HEK293 (cell line): ENCODE measurements around the gene PGPEP1.

Source experiments
- SETDB1 ChIP-seq: IDR thresholded peaks from one replicate; pipeline ENCODE4 v1.6.1; 2017; ENCODE audit warnings: mild to moderate bottlenecking, low read length, moderate library complexity, mixed read lengths; ENCODE audit not compliant: insufficient read length
- ZBTB1 ChIP-seq: fragments of 450-650 bp; formaldehyde crosslinking; IDR thresholded peaks from 2 replicates; pipeline ENCODE4 v1.5.1; 2016; ENCODE audit warnings: missing biosample characterization, missing genetic modification characterization
- ZEB2 ChIP-seq: fragments of 450-650 bp; formaldehyde crosslinking; IDR thresholded peaks from 2 replicates; pipeline ENCODE4 v1.5.1; 2016; ENCODE audit warnings: missing biosample characterization, missing genetic modification characterization
- ZNF112 ChIP-seq: fragments of 450-650 bp; formaldehyde crosslinking; IDR thresholded peaks from 2 replicates; pipeline ENCODE4 v1.5.0; 2017; ENCODE audit warnings: missing biosample characterization, missing genetic modification characterization
- ZNF169 ChIP-seq: fragments of 450-650 bp; formaldehyde crosslinking; IDR thresholded peaks from 2 replicates; pipeline ENCODE4 v1.5.1; 2016; ENCODE audit warnings: missing biosample characterization, missing genetic modification characterization
- ZNF23 ChIP-seq: fragments of 450-650 bp; formaldehyde crosslinking; IDR thresholded peaks from 2 replicates; pipeline ENCODE4 v1.5.1; 2016; ENCODE audit warnings: missing biosample characterization, missing genetic modification characterization, borderline replicate concordance
- ZNF658 ChIP-seq: fragments of 450-650 bp; formaldehyde crosslinking; IDR thresholded peaks from 2 replicates; pipeline ENCODE4; 2016; ENCODE audit warnings: missing biosample characterization, missing genetic modification characterization
- TF ChIP-seq, protein P1 (sequence below): fragments of 450-650 bp; formaldehyde crosslinking; IDR thresholded peaks from 2 replicates; pipeline ENCODE4 v1.5.0; 2017; ENCODE audit warnings: missing biosample characterization, missing genetic modification characterization, borderline replicate concordance
- TF ChIP-seq, protein P2 (sequence below): fragments of 450-650 bp; formaldehyde crosslinking; IDR thresholded peaks from 2 replicates; pipeline ENCODE4 v1.5.1; 2016; ENCODE audit warnings: missing biosample characterization, missing genetic modification characterization
- TF ChIP-seq, protein P3 (sequence below): IDR thresholded peaks from 2 replicates; pipeline ENCODE4 v1.6.1; 2011; ENCODE audit warnings: mild to moderate bottlenecking, low read depth, low read length, borderline replicate concordance

DNA sequence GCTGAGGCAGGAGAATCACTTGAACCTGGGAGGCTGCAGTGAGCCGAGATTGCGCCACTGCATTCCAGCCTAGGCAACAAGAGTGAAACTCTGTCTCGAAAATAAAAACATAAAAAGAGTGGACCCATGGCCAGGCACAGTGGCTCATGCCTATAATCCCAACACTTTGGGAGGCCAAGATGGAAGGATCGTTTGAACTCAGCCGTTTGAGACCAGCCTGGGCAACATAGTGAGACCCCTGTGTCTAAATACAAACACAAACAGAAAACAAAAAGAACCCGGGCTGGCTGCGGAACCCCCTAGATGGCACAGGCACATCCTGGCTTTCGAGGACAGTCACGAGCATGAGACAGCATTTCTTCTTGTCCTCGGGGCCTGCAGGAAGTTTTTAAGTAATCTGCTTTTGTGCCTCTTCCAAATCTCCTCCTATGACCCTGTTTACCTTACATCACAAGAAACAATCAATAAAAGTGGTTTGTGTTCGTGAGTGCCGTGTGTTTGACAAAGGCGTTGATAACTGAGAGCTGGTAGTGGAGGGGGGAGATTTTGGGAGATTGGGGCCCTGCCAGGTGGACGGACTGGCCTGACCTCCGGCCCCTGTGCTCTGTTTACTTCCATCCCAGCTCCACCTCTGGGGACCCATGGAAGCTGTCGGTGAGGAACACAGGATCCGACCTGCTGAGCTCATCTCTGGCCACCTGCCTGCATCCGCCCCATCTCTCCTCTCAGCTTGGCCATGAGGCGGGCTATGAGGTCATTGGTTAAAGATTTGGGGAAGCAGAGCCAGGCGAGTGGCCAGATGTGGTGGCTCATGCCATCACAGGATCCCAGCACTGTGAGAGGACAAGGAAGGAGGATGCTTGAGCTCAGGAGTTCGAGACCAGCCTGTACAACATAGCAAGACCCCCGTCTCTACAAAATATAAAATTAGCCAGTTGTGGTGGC lies 39.7 kb downstream of the PGPEP1 start:
- TF ChIP-seq, protein P1, sequence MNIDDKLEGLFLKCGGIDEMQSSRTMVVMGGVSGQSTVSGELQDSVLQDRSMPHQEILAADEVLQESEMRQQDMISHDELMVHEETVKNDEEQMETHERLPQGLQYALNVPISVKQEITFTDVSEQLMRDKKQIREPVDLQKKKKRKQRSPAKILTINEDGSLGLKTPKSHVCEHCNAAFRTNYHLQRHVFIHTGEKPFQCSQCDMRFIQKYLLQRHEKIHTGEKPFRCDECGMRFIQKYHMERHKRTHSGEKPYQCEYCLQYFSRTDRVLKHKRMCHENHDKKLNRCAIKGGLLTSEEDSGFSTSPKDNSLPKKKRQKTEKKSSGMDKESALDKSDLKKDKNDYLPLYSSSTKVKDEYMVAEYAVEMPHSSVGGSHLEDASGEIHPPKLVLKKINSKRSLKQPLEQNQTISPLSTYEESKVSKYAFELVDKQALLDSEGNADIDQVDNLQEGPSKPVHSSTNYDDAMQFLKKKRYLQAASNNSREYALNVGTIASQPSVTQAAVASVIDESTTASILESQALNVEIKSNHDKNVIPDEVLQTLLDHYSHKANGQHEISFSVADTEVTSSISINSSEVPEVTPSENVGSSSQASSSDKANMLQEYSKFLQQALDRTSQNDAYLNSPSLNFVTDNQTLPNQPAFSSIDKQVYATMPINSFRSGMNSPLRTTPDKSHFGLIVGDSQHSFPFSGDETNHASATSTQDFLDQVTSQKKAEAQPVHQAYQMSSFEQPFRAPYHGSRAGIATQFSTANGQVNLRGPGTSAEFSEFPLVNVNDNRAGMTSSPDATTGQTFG (tag by site-specific recombination) = no peak
- TF ChIP-seq, protein P2, sequence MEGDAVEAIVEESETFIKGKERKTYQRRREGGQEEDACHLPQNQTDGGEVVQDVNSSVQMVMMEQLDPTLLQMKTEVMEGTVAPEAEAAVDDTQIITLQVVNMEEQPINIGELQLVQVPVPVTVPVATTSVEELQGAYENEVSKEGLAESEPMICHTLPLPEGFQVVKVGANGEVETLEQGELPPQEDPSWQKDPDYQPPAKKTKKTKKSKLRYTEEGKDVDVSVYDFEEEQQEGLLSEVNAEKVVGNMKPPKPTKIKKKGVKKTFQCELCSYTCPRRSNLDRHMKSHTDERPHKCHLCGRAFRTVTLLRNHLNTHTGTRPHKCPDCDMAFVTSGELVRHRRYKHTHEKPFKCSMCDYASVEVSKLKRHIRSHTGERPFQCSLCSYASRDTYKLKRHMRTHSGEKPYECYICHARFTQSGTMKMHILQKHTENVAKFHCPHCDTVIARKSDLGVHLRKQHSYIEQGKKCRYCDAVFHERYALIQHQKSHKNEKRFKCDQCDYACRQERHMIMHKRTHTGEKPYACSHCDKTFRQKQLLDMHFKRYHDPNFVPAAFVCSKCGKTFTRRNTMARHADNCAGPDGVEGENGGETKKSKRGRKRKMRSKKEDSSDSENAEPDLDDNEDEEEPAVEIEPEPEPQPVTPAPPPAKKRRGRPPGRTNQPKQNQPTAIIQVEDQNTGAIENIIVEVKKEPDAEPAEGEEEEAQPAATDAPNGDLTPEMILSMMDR (tag by site-specific recombination) = no peak
- TF ChIP-seq ZEB2 (tag by site-specific recombination) (peak; percentile 84), ZBTB1 (tag by site-specific recombination) (no peak), ZNF169 (tag by site-specific recombination) (no peak), ZNF112 (tag by site-specific recombination) (no peak), ZNF658 (tag by site-specific recombination) (no peak), ZNF23 (no peak), SETDB1 (no peak)
- TF ChIP-seq, protein P3, sequence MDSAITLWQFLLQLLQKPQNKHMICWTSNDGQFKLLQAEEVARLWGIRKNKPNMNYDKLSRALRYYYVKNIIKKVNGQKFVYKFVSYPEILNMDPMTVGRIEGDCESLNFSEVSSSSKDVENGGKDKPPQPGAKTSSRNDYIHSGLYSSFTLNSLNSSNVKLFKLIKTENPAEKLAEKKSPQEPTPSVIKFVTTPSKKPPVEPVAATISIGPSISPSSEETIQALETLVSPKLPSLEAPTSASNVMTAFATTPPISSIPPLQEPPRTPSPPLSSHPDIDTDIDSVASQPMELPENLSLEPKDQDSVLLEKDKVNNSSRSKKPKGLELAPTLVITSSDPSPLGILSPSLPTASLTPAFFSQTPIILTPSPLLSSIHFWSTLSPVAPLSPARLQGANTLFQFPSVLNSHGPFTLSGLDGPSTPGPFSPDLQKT = no peak
